ENCODE results near the gene KLHL41. TPM values are rescaled to one million over a fixed set of nuclear protein-coding genes. Genes with fewer than 3 reads are reported as not detected.
A peak's percentile ranks its signal among the peaks of the same experiment; 100 is the strongest.

Gene KLHL41
- 0.14 TPM in 1 of 2 replicates, not detected in the other for total RNA-seq

- Mint-ChIP-seq H3K9me3 (no peaks in the 10 kb centered on the region), H3K4me1 (ENCODE audit: low read depth) (peaks cover 9% of the 10 kb centered on the region), H3K27me3 (ENCODE audit: low read depth) (peaks cover 2% of the 10 kb centered on the region), H3K27ac (no peak within 1 kb of the TSS), H3K4me3 (ENCODE audit: low read depth) (no peak within 1 kb of the TSS), H3K36me3 (ENCODE audit: low read depth) (no peaks in the 10 kb centered on the region)
- no peak for DNase-seq (ENCODE audit: low spot score)
- intact Hi-C loops (cut with micrococcal nuclease): no loop called here
Measured at GRCh38 chr2:169509298-169509885, at the start of gene KLHL41. KLHL41 (plus strand) TSS chr2:169509702; CDS start chr2:169509779, 77 bp downstream.

GRCh38 chr2:169461143-169461542 is 48.4 kb upstream of the KLHL41 start:
- DNase-seq (ENCODE audit: low spot score): no peak
- no peaks in the 10 kb centered on the region for H3K36me3 Mint-ChIP-seq (ENCODE audit: low read depth)
- H3K27ac Mint-ChIP-seq: no peak overlapping the region
- no peaks in the 10 kb centered on the region for H3K9me3 Mint-ChIP-seq
- H3K4me3 Mint-ChIP-seq (ENCODE audit: low read depth): no peak overlapping the region
- peaks cover 2% of the 10 kb centered on the region for H3K4me1 Mint-ChIP-seq (ENCODE audit: low read depth)
- intact Hi-C loops (cut with micrococcal nuclease): loop anchor here (5.0 kb wide), 2 partner anchors 99 to 489 kb away; partner anchors contain the start of gene LRP2
- H3K27me3 Mint-ChIP-seq (ENCODE audit: low read depth): peaks cover 6% of the 10 kb centered on the region

- intact Hi-C loops (cut with micrococcal nuclease): loop anchor here (5.0 kb wide), 2 partner anchors 101 to 491 kb away; partner anchors contain the start of gene LRP2
- no peak for DNase-seq (ENCODE audit: low spot score)
- H3K36me3 Mint-ChIP-seq (ENCODE audit: low read depth): no peaks in the 10 kb centered on the region
- no peak overlapping the region for H3K4me3 Mint-ChIP-seq (ENCODE audit: low read depth)
- H3K27ac Mint-ChIP-seq: no peak overlapping the region
- H3K9me3 Mint-ChIP-seq: no peaks in the 10 kb centered on the region
- H3K4me1 Mint-ChIP-seq (ENCODE audit: low read depth): peaks cover 2% of the 10 kb centered on the region
- peaks cover 3% of the 10 kb centered on the region for H3K27me3 Mint-ChIP-seq (ENCODE audit: low read depth)
Measured at GRCh38 chr2:169462896-169463695, 46.4 kb upstream of the KLHL41 start.

GRCh38 chr2:169464466-169464865 is 45.0 kb upstream of the KLHL41 start:
- H3K27me3 Mint-ChIP-seq (ENCODE audit: low read depth): peaks cover 3% of the 10 kb centered on the region
- H3K9me3 Mint-ChIP-seq: no peaks in the 10 kb centered on the region
- H3K27ac Mint-ChIP-seq: no peak overlapping the region
- H3K4me3 Mint-ChIP-seq (ENCODE audit: low read depth): no peak overlapping the region
- H3K4me1 Mint-ChIP-seq (ENCODE audit: low read depth): peaks cover 2% of the 10 kb centered on the region
- DNase-seq (ENCODE audit: low spot score): no peak
- no peaks in the 10 kb centered on the region for H3K36me3 Mint-ChIP-seq (ENCODE audit: low read depth)
- intact Hi-C loops (cut with micrococcal nuclease): loop anchor here (5.0 kb wide), 2 partner anchors 102 to 492 kb away; partner anchors contain the start of gene LRP2

GRCh38 chr2:169464882-169465281 is 44.6 kb upstream of the KLHL41 start:
- DNase-seq (ENCODE audit: low spot score): no peak
- intact Hi-C loops (cut with micrococcal nuclease): loop anchor here (5.0 kb wide), 2 partner anchors 103 to 493 kb away; partner anchors contain the start of gene LRP2
- Mint-ChIP-seq H3K4me3 (ENCODE audit: low read depth) (no peak overlapping the region), H3K27me3 (ENCODE audit: low read depth) (peaks cover 3% of the 10 kb centered on the region), H3K27ac (no peak overlapping the region), H3K36me3 (ENCODE audit: low read depth) (no peaks in the 10 kb centered on the region), H3K9me3 (no peaks in the 10 kb centered on the region), H3K4me1 (ENCODE audit: low read depth) (peaks cover 2% of the 10 kb centered on the region)

- peaks cover 2% of the 10 kb centered on the region for H3K27me3 Mint-ChIP-seq (ENCODE audit: low read depth)
Measured at GRCh38 chr2:169468841-169469240, 40.7 kb upstream of the KLHL41 start.

GRCh38 chr2:169469952-169470572 is 39.4 kb upstream of the KLHL41 start:
- Mint-ChIP-seq H3K4me3 (ENCODE audit: low read depth) (no peak overlapping the region), H3K4me1 (ENCODE audit: low read depth) (no peaks in the 10 kb centered on the region), H3K27ac (no peak overlapping the region), H3K27me3 (ENCODE audit: low read depth) (peaks cover 2% of the 10 kb centered on the region), H3K36me3 (ENCODE audit: low read depth) (no peaks in the 10 kb centered on the region), H3K9me3 (no peaks in the 10 kb centered on the region)
- DNase-seq (ENCODE audit: low spot score): no peak
- intact Hi-C loops (cut with micrococcal nuclease): loop anchor here (2.0 kb wide), 1 partner anchor 91 kb away; no protein-coding TSS in a partner anchor

More at GRCh38 chr2:169468841-169469240, 40.7 kb upstream of the KLHL41 start:
- intact Hi-C loops (cut with micrococcal nuclease): no loop called here
- Mint-ChIP-seq H3K27ac (no peak overlapping the region), H3K4me1 (ENCODE audit: low read depth) (peaks cover 2% of the 10 kb centered on the region), H3K4me3 (ENCODE audit: low read depth) (no peak overlapping the region), H3K9me3 (no peaks in the 10 kb centered on the region), H3K36me3 (ENCODE audit: low read depth) (no peaks in the 10 kb centered on the region)
- no peak for DNase-seq (ENCODE audit: low spot score)

GRCh38 chr2:169472249-169472648 is 37.3 kb upstream of the KLHL41 start:
- no peaks in the 10 kb centered on the region for H3K36me3 Mint-ChIP-seq (ENCODE audit: low read depth)
- H3K27ac Mint-ChIP-seq: no peak overlapping the region
- H3K9me3 Mint-ChIP-seq: no peaks in the 10 kb centered on the region
- intact Hi-C loops (cut with micrococcal nuclease): no loop called here
- no peaks in the 10 kb centered on the region for H3K4me1 Mint-ChIP-seq (ENCODE audit: low read depth)
- H3K4me3 Mint-ChIP-seq (ENCODE audit: low read depth): no peak overlapping the region
- no peak for DNase-seq (ENCODE audit: low spot score)
- H3K27me3 Mint-ChIP-seq (ENCODE audit: low read depth): peaks cover 2% of the 10 kb centered on the region

GRCh38 chr2:169476459-169476858 is 33.0 kb upstream of the KLHL41 start:
- Mint-ChIP-seq H3K27me3 (ENCODE audit: low read depth) (no peaks in the 10 kb centered on the region), H3K27ac (no peak overlapping the region), H3K4me3 (ENCODE audit: low read depth) (no peak overlapping the region), H3K36me3 (ENCODE audit: low read depth) (no peaks in the 10 kb centered on the region), H3K4me1 (ENCODE audit: low read depth) (peaks cover 12% of the 10 kb centered on the region), H3K9me3 (no peaks in the 10 kb centered on the region)
- intact Hi-C loops (cut with micrococcal nuclease): no loop called here
- no peak for DNase-seq (ENCODE audit: low spot score)

GRCh38 chr2:169478339-169478738 is 31.2 kb upstream of the KLHL41 start:
- no peaks in the 10 kb centered on the region for H3K27me3 Mint-ChIP-seq (ENCODE audit: low read depth)

GRCh38 chr2:169478745-169479256 is 30.7 kb upstream of the KLHL41 start:
- intact Hi-C loops (cut with micrococcal nuclease): loop anchor here (1.0 kb wide), 1 partner anchor 348 kb away; the partner anchor contains the start of gene UBR3
- H3K27ac Mint-ChIP-seq: no peak overlapping the region
- DNase-seq (ENCODE audit: low spot score): no peak
- no peaks in the 10 kb centered on the region for H3K27me3 Mint-ChIP-seq (ENCODE audit: low read depth)
- peak overlapping the region; percentile 88 for H3K4me3 Mint-ChIP-seq (ENCODE audit: low read depth)
- peaks cover 12% of the 10 kb centered on the region for H3K4me1 Mint-ChIP-seq (ENCODE audit: low read depth)
- no peaks in the 10 kb centered on the region for H3K36me3 Mint-ChIP-seq (ENCODE audit: low read depth)
- H3K9me3 Mint-ChIP-seq: no peaks in the 10 kb centered on the region

More at GRCh38 chr2:169478339-169478738, 31.2 kb upstream of the KLHL41 start:
- intact Hi-C loops (cut with micrococcal nuclease): no loop called here
- Mint-ChIP-seq H3K9me3 (no peaks in the 10 kb centered on the region), H3K36me3 (ENCODE audit: low read depth) (no peaks in the 10 kb centered on the region), H3K27ac (no peak overlapping the region), H3K4me3 (ENCODE audit: low read depth) (peak overlapping the region; percentile 88), H3K4me1 (ENCODE audit: low read depth) (peaks cover 12% of the 10 kb centered on the region)
- DNase-seq (ENCODE audit: low spot score): no peak

GRCh38 chr2:169479257-169480078 is 30.0 kb upstream of the KLHL41 start, which contains the start of gene BBS5:
BBS5 (plus strand) TSS chr2:169479494; CDS start chr2:169479554, 60 bp downstream.
- intact Hi-C loops (cut with micrococcal nuclease): loop anchor here (1.0 kb wide), 1 partner anchor 348 kb away; the partner anchor contains the start of gene UBR3
- Mint-ChIP-seq H3K27me3 (ENCODE audit: low read depth) (no peaks in the 10 kb centered on the region), H3K36me3 (ENCODE audit: low read depth) (no peaks in the 10 kb centered on the region), H3K27ac (peak within 1 kb of the TSS; percentile 28), H3K4me1 (ENCODE audit: low read depth) (peaks cover 12% of the 10 kb centered on the region), H3K9me3 (no peaks in the 10 kb centered on the region), H3K4me3 (ENCODE audit: low read depth) (peak within 1 kb of the TSS; percentile 88)
- DNase-seq (ENCODE audit: low spot score): peak; percentile 65

Data from activated T-helper 2 cell treated with anti-CD3 and anti-CD28 coated beads, Interferon-gamma antibody, Interleukin-2, Interleukin-4, amounts not matched to agents 10 μg/mL and 5 μg/mL and 100 μg/mL, durations not matched to agents 14 hours and 24 hours and 36 hours (primary cell).